Measurements from ENCODE around the gene ACSBG1.
"Not testable (repeated sequence)": the region's sequence is repeated elsewhere in the genome, so short reads cannot be mapped to it uniquely, and the experiment has no call there.

The ACSBG1 gene

DNA sequence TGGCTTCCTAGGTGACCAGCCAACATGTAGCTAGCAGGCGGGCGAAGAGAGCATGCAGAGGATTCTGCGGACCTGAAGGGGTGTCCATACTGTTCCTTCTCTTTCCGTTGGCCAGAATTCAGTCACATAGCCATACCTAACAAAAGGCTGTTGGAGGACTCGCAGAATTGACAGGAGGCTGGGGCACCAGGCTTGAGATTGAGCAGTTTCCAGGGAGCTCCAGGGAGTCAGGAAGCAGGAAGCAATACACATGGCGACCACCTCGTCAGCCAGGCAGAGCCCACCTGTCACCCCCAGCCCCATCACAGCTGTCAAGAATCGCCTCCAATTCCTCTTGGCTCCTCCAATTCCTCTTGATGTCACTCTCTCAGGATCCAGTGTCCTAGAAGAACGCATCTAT, 16.8 kb upstream of the ACSBG1 start:
- no peak for DNase-seq

DNA sequence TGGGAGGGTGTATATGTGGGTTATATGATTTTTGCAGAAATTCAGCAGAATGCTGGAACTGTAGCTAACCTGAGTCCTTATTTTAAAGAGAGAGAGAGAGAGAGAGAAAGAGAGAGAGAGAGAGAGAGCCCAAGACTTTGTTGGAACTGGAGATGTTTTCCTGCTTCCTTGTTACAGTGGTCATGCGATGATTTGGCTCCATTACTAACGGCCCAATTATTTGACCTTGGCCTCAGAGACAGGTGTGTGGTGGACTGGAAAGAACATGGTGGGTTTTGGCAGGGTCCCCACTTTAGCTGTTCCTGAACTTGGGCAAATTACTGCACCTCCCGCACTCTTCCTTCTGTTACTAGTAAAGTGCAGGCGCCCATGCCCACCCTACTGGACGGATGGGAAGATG, 14.8 kb upstream of the ACSBG1 start:
- DNase-seq, result no peak

DNA sequence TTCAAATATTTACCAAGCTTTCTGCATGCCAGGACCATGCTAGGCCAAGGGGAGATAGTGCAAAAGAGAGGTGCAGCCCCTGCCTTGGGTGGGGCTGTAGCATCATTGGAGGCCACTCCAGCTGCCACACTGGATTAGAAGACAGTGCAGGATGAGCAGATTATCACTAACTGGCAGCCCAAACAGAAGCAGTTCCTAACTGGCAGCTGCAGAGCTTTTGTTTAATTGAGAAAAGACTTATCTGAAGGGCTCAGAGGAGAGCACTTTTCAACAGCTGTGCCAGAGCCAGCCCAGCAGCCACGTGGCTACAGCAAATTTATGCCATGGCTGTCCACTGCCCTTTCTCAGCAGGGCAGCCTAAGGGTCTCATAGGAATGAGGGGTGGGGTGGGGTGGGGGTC, 13.5 kb upstream of the ACSBG1 start:
- no peak for DNase-seq

DNA sequence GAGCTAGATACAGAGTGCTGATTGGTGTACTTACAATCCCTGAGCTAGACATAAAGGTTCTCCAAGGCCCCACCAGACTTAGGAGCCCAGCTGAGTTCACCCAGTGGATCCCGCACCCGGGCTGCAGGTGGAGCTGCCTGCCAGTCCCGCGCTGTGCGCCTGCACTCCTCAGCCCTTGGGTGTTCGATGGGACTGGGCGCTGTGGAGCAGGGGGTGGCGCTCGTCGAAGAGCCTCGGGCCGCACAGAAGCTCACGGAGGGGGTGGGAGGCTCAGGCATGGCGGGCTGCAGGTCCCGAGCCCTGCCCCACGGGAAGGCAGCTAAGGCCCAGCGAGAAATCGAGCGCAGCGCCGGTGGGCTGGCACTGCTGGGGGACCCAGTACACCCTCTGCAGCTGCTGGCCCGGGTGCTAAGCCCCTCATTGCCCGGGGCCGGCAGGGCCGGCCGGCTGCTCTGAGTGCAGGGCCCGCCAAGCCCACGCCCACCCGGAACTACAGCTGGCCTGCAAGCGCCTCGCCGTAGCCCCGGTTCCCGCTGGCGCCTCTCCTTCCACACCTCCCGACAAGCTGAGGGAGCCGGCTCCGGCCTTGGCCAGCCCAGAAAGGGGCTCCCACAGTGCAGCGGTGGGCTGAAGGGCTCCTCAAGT, 11.7 kb upstream of the ACSBG1 start:
- not testable (repeated sequence) for DNase-seq

GRCh38 chr15:78245392-78245791, 11.0 kb upstream of the ACSBG1 start:
- not testable (repeated sequence) for DNase-seq

DNA sequence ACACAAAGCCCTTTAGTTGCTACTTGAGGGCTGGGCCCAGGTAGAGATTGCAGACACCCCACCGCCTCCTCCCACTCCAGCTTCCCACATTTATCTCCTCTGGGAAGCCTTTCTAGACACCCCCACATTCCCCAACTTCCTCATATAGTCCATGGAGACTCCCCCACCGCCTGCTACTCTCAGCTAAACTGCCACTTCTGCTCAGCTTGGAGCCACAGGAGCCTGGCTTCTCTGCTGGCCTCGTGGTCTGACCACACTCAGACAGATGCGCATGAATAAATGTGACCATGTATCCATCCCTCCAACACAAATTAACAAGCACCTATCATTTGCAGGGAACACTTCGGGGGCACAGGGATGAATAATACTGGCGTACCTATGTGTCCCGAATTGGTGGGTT, 10.5 kb upstream of the ACSBG1 start:
- DNase-seq, result peak in 3 of 4 experiments; percentile 8 to 32 (median 13)

DNA sequence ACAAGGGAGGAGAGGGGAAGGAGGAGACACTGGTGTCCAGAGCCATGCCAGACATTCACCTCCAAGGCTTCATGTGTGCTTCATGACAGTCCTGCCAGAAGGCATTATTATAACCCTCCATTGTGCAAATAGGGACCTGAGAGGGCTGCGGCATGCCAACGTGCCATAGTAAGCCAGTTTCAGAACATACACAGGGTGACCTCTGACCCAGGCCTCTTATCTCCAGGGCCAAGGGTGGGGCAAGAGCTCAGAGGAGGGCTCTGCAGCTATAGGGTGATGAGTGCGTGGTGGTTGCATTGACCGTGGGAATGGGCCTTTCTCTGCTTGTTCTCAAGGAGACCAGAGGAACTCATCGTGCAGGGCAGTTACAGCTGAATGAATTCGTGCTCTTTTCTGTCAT, 9.7 kb upstream of the ACSBG1 start:
- no peak for DNase-seq

DNA sequence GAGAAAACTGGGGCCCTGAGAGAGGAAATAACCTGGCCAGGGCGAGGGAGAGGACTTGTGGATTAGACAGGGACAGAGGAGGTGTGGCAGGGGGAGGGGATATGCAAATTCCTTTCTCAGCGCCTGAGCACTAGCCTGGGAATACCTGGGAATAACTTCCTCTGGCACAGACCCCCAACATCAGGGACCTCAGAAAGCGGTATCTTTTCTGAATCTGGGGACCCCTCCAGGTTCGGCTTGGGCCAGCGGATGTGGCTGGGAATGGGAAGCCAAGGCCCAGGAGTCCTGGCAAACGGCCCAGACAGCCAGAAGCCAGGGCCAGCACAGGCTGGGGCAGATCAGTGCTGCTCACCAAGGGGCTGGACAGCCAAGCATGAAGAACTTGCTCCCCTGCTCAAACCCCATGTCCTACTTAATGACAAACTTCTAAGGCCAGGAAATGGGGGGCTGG, 9.2 kb upstream of the ACSBG1 start:
- no peak for DNase-seq

- no peak for DNase-seq
Measured at GRCh38 chr15:78243058-78243457, 8.7 kb upstream of the ACSBG1 start.

DNA sequence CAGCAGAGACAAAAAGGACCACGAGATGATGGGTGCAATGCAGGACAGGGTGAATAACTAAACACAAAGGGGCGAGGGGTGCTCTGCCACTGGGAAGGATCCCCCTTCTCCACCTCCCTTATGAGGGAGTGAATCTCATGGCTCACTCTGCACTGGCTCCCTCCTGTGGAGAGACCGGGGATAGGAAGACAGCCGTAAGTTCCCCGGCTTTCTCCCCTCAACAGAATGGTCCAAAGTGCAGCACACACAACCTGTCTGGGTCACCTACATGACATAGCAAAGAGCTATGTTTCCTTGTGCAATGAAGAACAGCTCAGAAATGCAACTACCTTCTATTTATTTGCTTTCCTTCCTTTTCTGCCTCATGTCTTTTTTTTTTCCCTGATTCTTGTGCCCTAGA, 7.8 kb upstream of the ACSBG1 start:
- peak; percentile 26 to 57 (median 34) for DNase-seq

DNA sequence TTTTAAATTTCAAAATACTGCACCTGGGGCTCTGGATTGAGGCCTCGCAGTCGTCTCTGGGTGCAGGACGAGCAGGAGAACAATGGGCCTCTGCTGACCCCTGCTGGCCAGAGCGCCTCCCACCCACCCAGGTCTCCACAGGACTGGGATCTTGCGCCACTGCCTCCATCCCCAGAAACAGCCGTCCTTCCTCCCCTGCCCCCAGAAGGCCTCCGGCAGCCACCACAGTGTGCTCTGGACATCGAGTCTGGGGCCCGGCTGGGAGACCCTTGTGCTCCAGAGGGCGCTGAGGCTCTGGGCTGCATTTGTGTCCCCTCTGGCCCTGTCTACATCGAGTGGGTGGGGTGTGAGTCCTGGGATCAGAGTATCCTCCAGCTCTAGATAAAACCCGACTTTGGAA, 6.7 kb upstream of the ACSBG1 start:
- peak; percentile 80 to 91 (median 84) for DNase-seq

DNA sequence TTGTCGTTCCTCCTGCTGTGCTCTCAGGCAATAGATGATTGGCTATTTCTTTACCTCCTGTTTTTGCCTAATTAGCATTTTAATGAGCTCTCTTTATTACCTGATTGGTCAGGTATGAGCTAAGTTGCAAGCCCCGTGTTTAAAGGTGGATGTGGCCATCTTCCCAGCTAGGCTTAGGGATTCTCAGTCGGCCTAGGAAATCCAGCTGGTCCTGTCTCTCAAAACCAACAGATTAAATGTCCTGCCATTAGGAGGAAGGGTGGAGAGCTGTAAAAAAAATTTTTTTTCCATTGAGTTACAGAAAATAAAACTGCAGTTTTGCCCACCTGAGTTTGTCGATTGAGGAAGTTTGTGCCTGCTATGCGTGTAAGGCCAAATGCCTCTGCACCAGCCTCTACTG, 5.4 kb upstream of the ACSBG1 start:
- no peak for DNase-seq

- no peak for DNase-seq
Measured at GRCh38 chr15:78237146-78237545, 2.8 kb upstream of the ACSBG1 start.

GRCh38 chr15:78236491-78236890, 2.1 kb upstream of the ACSBG1 start:
- no peak for DNase-seq

- DNase-seq, result no peak
Measured at GRCh38 chr15:78233496-78233895, 869 bp downstream of the ACSBG1 start.

GRCh38 chr15:78232951-78233350, 1.4 kb downstream of the ACSBG1 start:
- DNase-seq, result no peak

- no peak for DNase-seq
Measured at GRCh38 chr15:78229431-78230406, 4.6 kb downstream of the ACSBG1 start.

GRCh38 chr15:78228356-78228996, 5.9 kb downstream of the ACSBG1 start:
- no peak for DNase-seq

DNA sequence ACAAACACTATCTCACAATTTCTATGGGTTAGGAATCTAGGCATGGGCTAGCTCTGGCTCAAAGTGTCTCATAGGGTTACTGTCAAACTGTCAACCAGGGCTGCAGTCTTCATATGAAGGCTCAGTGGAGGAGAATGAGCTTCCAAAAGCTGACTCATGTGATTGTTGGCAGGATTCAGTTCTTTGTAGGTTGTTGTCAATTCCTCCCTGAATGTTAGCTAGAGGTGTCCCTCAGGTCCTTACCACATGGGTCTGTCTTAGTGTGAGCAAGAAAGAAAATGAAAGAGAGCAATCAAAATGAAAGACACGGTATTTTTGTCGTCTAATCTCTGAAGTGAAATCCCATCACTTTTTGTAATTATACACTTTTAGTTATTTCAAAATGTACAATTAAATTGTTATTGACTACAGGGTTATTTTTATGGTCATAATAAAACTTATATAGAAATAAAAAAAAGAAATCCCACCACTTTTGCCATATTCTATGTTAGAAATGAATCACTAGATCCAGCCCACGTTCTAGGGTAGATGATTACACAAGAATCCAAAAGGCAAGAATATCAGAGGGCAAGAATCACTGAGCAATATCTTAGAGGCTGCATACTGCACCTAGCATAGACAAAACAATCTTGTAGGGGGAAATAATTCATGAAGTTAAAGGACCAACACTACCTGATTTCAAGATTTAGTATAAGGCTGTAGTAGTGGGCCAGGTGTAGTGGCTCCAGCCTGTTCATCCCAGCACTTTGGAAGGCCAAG, 8.4 kb downstream of the ACSBG1 start:
- DNase-seq, result no peak

DNA sequence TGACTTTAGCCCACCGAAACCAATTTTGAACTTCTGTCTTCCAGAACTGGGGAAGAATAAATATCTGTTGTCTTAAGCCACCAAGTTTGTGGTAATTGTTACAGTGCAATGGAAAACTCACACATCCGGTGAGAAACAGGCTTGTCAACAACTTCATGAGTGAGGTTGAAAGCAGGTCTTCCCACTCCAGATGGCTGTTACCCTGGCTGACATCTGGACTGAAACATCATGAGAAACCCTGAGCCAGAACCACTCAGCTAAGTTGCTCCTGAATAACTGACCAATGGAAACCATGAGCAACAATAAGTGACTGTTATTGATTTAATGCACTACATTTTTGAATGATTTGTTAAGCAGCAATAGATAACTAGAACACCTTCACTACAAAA, 10.3 kb downstream of the ACSBG1 start:
- no peak for DNase-seq

DNA sequence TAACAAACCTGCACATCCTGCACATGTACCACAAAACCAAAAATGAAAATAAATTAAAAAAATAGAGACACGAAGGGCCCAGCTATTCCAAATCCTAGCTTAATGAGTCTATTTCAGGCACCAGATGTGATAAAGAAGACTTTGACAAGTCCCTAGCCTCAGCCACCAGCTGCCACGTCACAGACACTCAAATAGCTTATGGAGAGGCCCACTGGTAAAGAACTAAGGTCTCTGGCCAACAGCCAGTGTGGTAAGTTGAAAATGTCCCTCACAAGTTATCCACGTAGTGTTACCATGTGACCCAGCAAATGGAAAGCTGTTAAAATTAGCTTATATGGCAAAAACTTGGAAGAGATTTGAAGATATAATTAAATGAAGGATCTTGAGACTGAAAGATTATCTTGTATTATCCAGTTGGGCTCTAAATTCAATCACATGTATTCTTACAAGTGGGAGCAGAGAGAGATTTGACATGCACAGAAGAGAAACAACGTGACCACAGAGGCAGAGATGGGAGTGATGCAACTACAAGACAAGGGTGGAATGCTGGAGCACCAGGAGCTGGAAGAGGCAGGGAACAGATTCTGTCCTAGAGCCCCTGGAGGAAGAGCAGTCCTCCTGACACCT, 10.9 kb downstream of the ACSBG1 start:
- no peak for DNase-seq

GRCh38 chr15:78222745-78223395, 11.5 kb downstream of the ACSBG1 start:
- DNase-seq, result no peak

All from suppressor macrophage (primary cell).